Lung (tissue), 12 donors: ENCODE data around the gene NKIRAS2. TPM values are rescaled to one million over a fixed set of nuclear protein-coding genes. Genes with fewer than 3 reads are reported as not detected.

ENCODE experiments used
- ATAC-seq: fragments of 200-7000 bp; cut with Tn5 transposase; one replicate; pipeline ENCODE4 v1.9.1; 2020; ENCODE audit warnings: moderate number of reproducible peaks; ENCODE audit not compliant: insufficient read depth, low FRiP score
- DNase-seq, 3 donors: peaks; one replicate each; pipeline ENCODE4 v3.0.0-alpha.2; 2013 to 2017
- H3K27ac ChIP-seq, 2 donors: one replicate each; pipeline ENCODE4 v1.5.1; 2013; ENCODE audit warnings: mild to moderate bottlenecking in 2 of 2, moderate library complexity in 2 of 2, control low read depth in 1 of 2, inconsistent platforms in 1 of 2, low read depth in 1 of 2, low read length in 1 of 2
- H3K27me3 ChIP-seq, 3 donors: one replicate each; pipeline ENCODE4 v1.5.1; 2013; ENCODE audit warnings: low read length in 2 of 3; ENCODE audit not compliant: control insufficient read depth in 3 of 3, insufficient read depth in 3 of 3
- H3K36me3 ChIP-seq, 4 donors: one replicate each; pipeline ENCODE4 v1.5.1; 2013; ENCODE audit warnings: low read length in 4 of 4, mild to moderate bottlenecking in 1 of 4, moderate library complexity in 1 of 4; ENCODE audit not compliant: control insufficient read depth in 4 of 4, insufficient read depth in 4 of 4
- H3K4me1 ChIP-seq, 5 donors: one replicate each; pipeline ENCODE4 v1.5.1; 2013; ENCODE audit warnings: low read length in 5 of 5, mild to moderate bottlenecking in 2 of 5, moderate library complexity in 1 of 5; ENCODE audit not compliant: control insufficient read depth in 5 of 5, insufficient read depth in 5 of 5
- H3K4me3 ChIP-seq: one replicate; pipeline ENCODE4 v1.5.1; 2013; ENCODE audit warnings: mild to moderate bottlenecking, control low read depth, moderate library complexity
- H3K9ac ChIP-seq, 2 donors: one replicate each; pipeline ENCODE4 v1.5.1; 2013; ENCODE audit warnings: low read length in 2 of 2, control low read depth in 1 of 2; ENCODE audit not compliant: insufficient read depth in 1 of 2
- H3K9me3 ChIP-seq, 4 donors: one replicate each; pipeline ENCODE4 v1.5.1; 2013; ENCODE audit warnings: low read length in 3 of 4, mild to moderate bottlenecking in 1 of 4, moderate library complexity in 1 of 4; ENCODE audit not compliant: control insufficient read depth in 4 of 4, insufficient read depth in 3 of 4
- CTCF ChIP-seq: IDR thresholded peaks from 2 replicates; pipeline ENCODE4 v1.5.1; 2012; ENCODE audit warnings: mild to moderate bottlenecking; ENCODE audit errors: control extremely low read depth, extremely low read depth
- WGBS, 2 donors: extraction: QIAGEN DNeasy Blood & Tissue Kit; methylation state at CpG; one replicate each; pipeline ENCODE4 v1.1.7; 2013; 5-methylcytosine and 5-hydroxymethylcytosine counted together
- polyA plus RNA-seq, 2 donors: library from polyadenylated mRNA; stranded (reverse); fragments of 200-250 nt; gene quantifications; one replicate each; pipeline ENCODE4 v1.2.1, GENCODE V29; 2013
- total RNA-seq, 2 donors: library from RNA; depleted of rRNA in 1 of 2; stranded (reverse); fragments of >200 nt in 1 of 2; gene quantifications; one replicate each; pipeline ENCODE4 v1.2.1, GENCODE V29; 2014 to 2021
- donor health status: control.
- donor health status: control.
- donor health status: Bipolar disorder and iron deficiency.
- donor health status: healthy.
- donor health status: DM: yes; HTN: yes; CAD: no.

The NKIRAS2 gene
- total and polyA plus RNA-seq, 4 donors: 29.2 to 44.2 (median 32.3) TPM

- H3K27me3 ChIP-seq: no peaks in the 10 kb centered on the region
- H3K27ac ChIP-seq: peak overlapping the region; percentile 0 to 22
- 63 to 76% methylated on average over 19 to 22 of the region's 22 CpGs for WGBS, 2 donors
- H3K4me1 ChIP-seq: peaks cover 0 to 10% (median 7%) of the 10 kb centered on the region in 5 donors
- no peak for ATAC-seq
- no peaks in the 10 kb centered on the region for H3K9me3 ChIP-seq
- peaks cover 26 to 60% (median 45%) of the 10 kb centered on the region in 4 donors for H3K36me3 ChIP-seq
- peak in 1 of 3 donors; percentile 11 for DNase-seq
- no peak overlapping the region for H3K4me3 ChIP-seq
- no peak overlapping the region for H3K9ac ChIP-seq
- no peak for TF ChIP-seq CTCF
These were observed 47.1 kb upstream of the NKIRAS2 start for GRCh38 chr17:41972571-41973407.

GRCh38 chr17:41973408-41973811 is 46.5 kb upstream of the NKIRAS2 start:
- Histone ChIP-seq H3K9me3 (no peaks in the 10 kb centered on the region), H3K36me3 (peaks cover 29 to 58% (median 43%) of the 10 kb centered on the region in 4 donors), H3K27ac (no peak overlapping the region), H3K27me3 (no peaks in the 10 kb centered on the region), H3K4me1 (peaks cover 0 to 12% (median 3%) of the 10 kb centered on the region in 5 donors), H3K9ac (no peak overlapping the region), H3K4me3 (no peak overlapping the region)
- 71 to 84% methylated on average over 19 of the region's 19 CpGs for WGBS, 2 donors
- no peak for TF ChIP-seq CTCF
- ATAC-seq: no peak
- DNase-seq: no peak

- Histone ChIP-seq H3K4me1 (peaks cover 0 to 12% (median 0%) of the 10 kb centered on the region in 5 donors), H3K4me3 (no peak overlapping the region), H3K36me3 (peaks cover 29 to 54% (median 39%) of the 10 kb centered on the region in 4 donors), H3K9me3 (no peaks in the 10 kb centered on the region), H3K9ac (no peak overlapping the region), H3K27ac (no peak overlapping the region), H3K27me3 (no peaks in the 10 kb centered on the region)
- 84 to 89% methylated on average over 6 of the region's 6 CpGs for WGBS, 2 donors
- no peak for TF ChIP-seq CTCF
- DNase-seq (no peak), ATAC-seq (no peak)
These were observed 45.9 kb upstream of the NKIRAS2 start for GRCh38 chr17:41974031-41974430.
